Activated CD4-positive, CD25-positive, alpha-beta regulatory T cell treated with anti-CD3 and anti-CD28 coated beads, Interleukin-2, amount 50 U/mL, for 24 hours (primary cell): ENCODE measurements around the gene FCN2.

ENCODE experiments used
- ATAC-seq, 2 donors: fragments of 150-1000 bp; cut with Tn5 transposase; one replicate each; pipeline ENCODE4 v1.10.0; 2021; ENCODE audit warnings: mild to moderate bottlenecking in 1 of 2, moderate library complexity in 1 of 2

FCN2 gene

GRCh38 chr9:134913041-134913712 lies 32.6 kb downstream of the FCN2 start:
- no peak for ATAC-seq

DNA sequence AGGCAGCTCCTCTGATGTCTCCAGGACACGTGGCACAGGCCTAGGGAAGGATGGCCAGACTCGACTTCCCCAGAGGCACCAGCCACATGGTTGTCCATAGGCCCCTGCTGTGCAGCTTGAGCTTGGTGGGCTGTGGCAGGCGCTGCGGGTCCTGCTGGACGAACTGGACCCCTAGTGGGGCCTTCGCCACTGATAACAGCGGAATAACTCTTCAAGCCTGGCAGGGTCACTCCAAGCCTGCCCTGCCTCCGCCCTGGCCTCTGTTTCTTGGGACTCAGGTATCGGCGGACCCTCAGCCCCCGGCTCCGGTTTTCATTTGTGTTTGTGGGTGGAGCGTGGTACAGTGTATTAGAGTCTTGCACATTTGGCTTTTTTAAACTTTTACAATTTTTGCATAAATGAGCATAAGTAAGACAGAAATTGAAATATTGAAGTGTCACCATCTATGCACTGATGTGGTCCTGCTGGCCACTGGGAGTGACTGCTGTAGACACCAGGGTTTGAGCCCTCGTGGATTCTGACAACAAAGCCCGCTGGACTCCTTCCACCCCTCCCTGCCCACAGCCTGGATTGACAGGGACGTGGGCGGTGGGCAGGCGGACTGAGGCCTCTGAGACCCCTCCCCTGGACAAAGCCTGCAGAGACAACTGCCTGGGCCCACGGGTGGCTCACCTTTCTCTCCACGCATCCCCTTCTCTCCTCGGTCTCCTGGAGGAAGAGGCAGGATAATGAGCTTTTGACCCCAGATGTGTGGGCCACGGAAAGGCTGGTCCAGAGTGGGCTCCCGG lies 33.3 kb downstream of the FCN2 start:
- no peak for ATAC-seq

GRCh38 chr9:134914501-134914834 lies 33.9 kb downstream of the FCN2 start:
- ATAC-seq, result no peak

DNA sequence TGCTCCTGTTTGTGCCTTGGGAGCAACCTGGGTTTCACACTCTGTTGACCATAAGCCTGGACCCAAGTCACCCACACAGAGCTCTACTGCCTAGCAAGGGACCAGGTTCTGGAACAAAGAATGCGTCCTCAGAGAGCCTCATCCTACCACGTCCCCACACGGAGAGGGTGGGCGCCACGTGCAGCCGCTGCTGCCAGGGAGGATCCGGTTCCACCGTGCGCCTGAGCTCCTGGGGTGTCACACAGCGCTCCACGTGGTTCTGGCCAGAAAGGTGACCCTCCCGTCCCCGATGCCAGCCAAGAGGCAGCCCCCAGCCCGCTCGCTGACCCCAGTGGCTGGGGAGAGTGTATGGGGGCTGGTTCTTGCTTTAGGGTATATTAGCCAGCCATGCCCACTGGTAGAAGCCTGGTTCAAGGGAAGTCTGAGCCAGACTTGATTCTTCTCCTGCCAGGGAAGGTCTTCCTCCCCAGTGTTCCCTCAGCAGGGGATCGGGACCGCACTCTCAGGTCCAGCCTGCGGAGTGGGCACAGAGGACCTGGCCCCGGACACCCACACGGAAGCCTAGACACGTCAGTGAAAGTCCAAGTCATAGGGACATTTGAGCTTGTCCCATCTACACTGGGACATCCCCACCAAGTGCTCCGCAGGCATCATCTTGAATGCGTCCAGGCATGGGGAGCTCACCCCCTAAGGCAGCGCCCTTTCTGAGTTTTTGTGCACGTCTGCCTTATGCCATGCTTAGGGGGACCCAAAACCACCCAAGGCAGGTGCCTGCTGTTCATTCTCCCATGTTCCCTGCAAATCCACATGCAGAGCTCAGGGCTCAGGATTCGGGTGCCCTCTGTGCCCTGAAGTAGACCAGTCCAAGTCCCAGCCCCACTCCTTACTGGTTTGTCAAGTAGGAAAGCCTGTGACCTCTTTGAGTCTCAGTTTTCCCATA lies 34.7 kb downstream of the FCN2 start:
- no peak for ATAC-seq

- no peak for ATAC-seq
Observed at GRCh38 chr9:134916161-134916665, 35.6 kb downstream of the FCN2 start.

- ATAC-seq, result no peak
Observed at GRCh38 chr9:134917431-134918373, 37.1 kb downstream of the FCN2 start, which contains the start of gene FCN1. TSS of gene FCN1 (minus strand) at chr9:134917912. CDS start at chr9:134917871, 41 bp downstream.

- ATAC-seq, result no peak
Observed at GRCh38 chr9:134918646-134919045, 38.0 kb downstream of the FCN2 start.

- ATAC-seq, result no peak
Observed at GRCh38 chr9:134919303-134919702, 38.7 kb downstream of the FCN2 start.

DNA sequence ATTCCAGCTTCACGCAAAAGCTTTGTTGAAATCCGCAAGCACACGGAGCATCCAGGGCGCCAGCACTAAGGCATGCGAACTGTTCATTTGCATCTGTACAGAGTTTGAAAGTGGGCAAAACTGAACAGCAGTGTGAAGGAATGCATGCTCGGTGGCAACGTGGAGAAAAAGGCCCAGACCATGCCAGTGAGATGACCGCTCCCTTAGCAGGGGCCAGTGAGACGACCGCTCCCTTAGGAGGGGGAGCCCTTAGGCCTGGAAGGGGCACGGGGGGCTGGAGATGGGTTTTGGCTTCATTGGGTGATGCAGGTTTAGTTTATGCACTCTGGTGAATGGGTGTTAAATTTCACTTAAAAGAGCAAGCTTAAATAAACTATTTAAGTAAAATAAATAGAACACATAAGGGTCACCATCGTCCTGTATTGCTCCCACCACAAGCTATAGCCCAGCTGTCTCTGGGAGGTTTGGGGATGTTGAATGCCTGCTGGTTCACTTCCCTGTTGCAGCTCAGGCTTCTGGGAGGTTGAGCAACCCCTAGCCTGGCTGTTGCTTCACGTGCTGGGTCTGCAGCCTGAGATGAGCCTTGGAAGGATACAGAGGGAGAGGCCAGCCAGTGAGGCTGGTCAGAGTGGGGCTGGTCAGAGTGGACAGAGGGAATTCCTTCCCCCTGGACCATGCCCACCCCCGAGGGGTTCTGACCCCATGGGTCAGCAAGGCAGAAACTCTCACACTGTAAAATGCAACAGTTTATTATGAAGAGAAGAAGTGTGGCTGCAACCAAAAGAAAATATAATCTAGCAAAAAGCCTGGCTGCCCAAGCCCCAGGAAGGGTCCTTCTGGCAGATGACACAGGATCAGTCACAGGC lies 41.7 kb downstream of the FCN2 start:
- no peak for ATAC-seq

GRCh38 chr9:134922932-134923240 lies 42.3 kb downstream of the FCN2 start:
- no peak for ATAC-seq

DNA sequence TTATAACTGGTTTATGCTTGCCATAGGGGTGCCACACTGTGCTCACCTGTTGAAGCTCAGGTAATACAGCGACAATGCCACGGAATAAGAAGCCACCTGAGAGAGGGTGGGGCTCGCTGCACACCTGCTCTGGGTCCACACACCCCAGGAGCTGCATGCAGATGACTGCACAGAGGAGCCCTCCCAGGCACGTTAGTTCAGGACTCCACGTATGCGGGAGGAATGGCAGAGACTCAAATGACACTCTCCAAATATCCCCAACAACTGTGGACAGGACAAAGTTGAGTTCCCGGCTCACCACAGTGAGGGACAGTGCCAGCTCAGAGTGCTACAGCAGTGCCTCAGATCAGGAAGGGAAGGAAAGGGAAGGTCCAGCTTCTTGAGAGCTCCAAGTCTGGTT lies 42.9 kb downstream of the FCN2 start:
- ATAC-seq, result no peak

- ATAC-seq, result no peak
Observed at GRCh38 chr9:134925011-134925511, 44.5 kb downstream of the FCN2 start.

GRCh38 chr9:134928436-134929192 lies 48.0 kb downstream of the FCN2 start:
- no peak for ATAC-seq

DNA sequence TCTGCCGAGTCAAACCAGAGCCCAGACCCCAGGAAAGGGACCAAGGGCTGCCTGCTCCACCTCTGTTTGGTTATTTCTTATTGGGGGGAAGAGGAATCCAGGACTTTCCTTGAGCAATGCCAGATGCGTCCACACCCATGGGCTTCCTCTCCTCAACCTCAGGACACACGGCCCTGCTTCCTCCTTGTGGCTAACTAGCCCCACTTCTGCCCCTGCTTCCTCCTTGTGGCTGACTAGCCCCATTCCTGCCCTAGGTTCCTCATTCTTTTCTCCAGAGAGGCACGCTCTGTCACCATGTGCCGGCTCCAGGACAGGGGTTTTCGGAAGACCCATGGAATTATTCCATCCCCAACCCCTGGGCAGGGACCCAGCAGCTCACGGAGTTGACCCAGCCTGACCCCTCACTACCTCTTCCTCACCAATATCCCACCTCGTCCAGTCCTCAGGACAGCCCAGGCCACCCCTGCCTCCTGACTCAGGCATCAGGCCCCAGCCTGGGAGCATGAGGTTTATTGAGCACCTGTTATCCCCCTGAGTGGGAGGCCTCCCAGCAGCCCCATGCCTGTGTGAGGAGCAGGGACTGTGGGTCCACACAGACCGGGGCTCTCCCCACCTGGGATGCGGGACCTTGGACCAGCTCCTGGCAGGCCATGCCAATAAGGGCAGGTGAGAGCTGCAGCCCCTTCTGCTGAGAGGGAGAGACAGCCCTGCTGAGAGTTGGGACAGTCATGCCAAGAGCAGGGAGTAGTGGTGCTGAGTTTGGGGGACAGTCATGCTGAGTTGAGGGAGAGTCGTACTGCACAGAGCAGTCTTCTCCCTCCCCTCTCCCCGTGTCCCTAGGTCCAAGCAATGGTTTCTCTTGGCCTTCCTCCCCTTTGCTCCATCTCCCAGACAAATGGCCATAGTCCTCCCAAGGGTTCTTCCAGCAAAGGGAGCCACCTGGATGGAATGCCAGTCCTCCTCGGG lies 48.9 kb downstream of the FCN2 start:
- ATAC-seq, result no peak

DNA sequence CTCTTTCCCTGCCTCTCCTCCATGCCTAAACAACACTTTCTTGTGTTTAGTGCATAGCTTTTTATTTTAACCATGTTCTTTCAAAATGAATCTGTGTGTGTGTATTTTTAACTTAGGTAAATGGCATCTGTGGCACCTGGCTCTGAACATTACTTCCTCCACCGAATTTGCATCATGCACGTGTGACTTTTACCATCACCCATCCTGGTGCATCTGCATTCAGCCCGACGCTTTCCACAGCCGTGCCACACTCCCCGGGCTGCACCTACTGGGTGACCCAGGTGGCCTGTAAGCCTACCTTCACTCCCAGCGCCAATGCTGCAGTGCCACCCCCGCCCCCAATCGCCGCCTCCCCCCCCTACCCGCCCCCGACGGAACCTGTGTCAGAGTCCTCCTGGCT lies 49.8 kb downstream of the FCN2 start:
- ATAC-seq, result no peak

DNA sequence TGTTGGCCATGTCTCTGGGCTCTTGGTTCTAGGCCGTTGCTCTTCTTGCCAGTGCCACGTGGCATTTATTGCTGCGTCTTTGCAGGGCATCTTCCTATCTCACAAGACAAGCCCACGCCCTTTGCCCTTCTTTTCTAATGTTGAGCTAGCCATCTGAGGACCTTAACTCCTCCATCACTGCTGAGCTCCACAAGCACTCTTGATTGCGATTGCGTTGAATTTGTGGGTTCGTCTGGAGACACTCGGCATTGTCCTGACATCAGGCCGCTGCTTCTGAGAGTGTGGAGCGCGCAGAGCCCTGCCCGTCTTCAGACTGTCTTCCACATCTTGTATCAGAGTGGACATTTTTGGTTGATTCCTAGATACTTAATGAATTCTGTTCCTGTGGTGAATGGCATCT lies 51.6 kb downstream of the FCN2 start:
- ATAC-seq, result no peak

DNA sequence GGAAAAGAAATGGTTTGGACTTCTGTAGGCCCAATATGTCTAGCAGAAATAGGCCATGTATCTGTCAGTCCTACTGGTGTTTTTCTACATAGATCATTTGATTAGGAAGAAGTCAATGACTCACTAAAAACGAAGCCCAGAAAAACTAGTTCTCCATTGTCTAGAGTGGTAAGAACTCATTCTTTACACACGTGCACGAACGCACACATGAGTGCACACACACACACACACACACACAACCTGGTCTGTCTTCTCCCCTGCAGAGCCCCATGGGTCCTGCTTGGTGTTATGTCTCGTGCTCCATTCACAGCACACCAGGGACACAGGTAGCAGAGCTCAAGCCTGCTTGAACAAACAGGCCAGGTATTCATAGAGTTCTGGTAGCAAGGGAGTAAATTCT lies 52.0 kb downstream of the FCN2 start:
- ATAC-seq, result no peak

GRCh38 chr9:134933076-134933659 lies 52.6 kb downstream of the FCN2 start:
- no peak for ATAC-seq
